CD4-positive, alpha-beta T cell treated with Interleukin-10 for 1 hour (primary cell): ENCODE results near the gene EYA2.

ENCODE experiments used
- DNase-seq: peaks from one replicate; pipeline ENCODE4 v3.0.0-alpha.2; 2020

The EYA2 gene

GRCh38 chr20:47042464-47042863, 147.8 kb downstream of the EYA2 start:
- no peak for DNase-seq

GRCh38 chr20:47043086-47043485, 148.4 kb downstream of the EYA2 start:
- no peak for DNase-seq

- no peak for DNase-seq
Observed at GRCh38 chr20:47044938-47045337, 150.3 kb downstream of the EYA2 start.

- DNase-seq, result no peak
Observed at GRCh38 chr20:47048054-47048453, 153.4 kb downstream of the EYA2 start.

GRCh38 chr20:47049771-47050170, 155.1 kb downstream of the EYA2 start:
- no peak for DNase-seq

- no peak for DNase-seq
Observed at GRCh38 chr20:47050996-47051395, 156.4 kb downstream of the EYA2 start.

- no peak for DNase-seq
Observed at GRCh38 chr20:47051936-47052526, 157.4 kb downstream of the EYA2 start.

GRCh38 chr20:47054506-47054905, 159.9 kb downstream of the EYA2 start:
- DNase-seq, result no peak

- DNase-seq, result no peak
Observed at GRCh38 chr20:47054945-47055344, 160.3 kb downstream of the EYA2 start.

- DNase-seq, result no peak
Observed at GRCh38 chr20:47055699-47056369, 161.2 kb downstream of the EYA2 start.

- no peak for DNase-seq
Observed at GRCh38 chr20:47057661-47058060, 163.0 kb downstream of the EYA2 start.

GRCh38 chr20:47058236-47058635, 163.6 kb downstream of the EYA2 start:
- DNase-seq, result no peak

- no peak for DNase-seq
Observed at GRCh38 chr20:47059536-47059935, 164.9 kb downstream of the EYA2 start.

- DNase-seq, result no peak
Observed at GRCh38 chr20:47061549-47061948, 166.9 kb downstream of the EYA2 start.

GRCh38 chr20:47062226-47062890, 167.7 kb downstream of the EYA2 start:
- DNase-seq, result no peak

GRCh38 chr20:47063407-47063806, 168.8 kb downstream of the EYA2 start:
- no peak for DNase-seq

GRCh38 chr20:47063808-47064207, 169.2 kb downstream of the EYA2 start:
- no peak for DNase-seq

- no peak for DNase-seq
Observed at GRCh38 chr20:47066484-47067270, 172.0 kb downstream of the EYA2 start.

- no peak for DNase-seq
Observed at GRCh38 chr20:47067776-47068175, 173.1 kb downstream of the EYA2 start.

- no peak for DNase-seq
Observed at GRCh38 chr20:47070176-47070575, 175.5 kb downstream of the EYA2 start.

GRCh38 chr20:47071646-47072185, 177.1 kb downstream of the EYA2 start:
- DNase-seq, result no peak

- no peak for DNase-seq
Observed at GRCh38 chr20:47073766-47074475, 179.3 kb downstream of the EYA2 start.

GRCh38 chr20:47075263-47075662, 180.6 kb downstream of the EYA2 start:
- DNase-seq, result no peak
